DMS79 treated with DMSO at 0.1 percent for 48 hours (cell line): ENCODE data around the gene CPNE6.

Experiments
- DNase-seq: peaks from one replicate; lab custom pipeline; 2025; lab: John Stamatoyannopoulos, UW

Gene CPNE6

GRCh38 chr14:24054646-24055045, 16.7 kb upstream of the CPNE6 start:
- DNase-seq = no peak

- DNase-seq = no peak
Measured at GRCh38 chr14:24055971-24056799, 15.2 kb upstream of the CPNE6 start.

- DNase-seq = no peak
Measured at GRCh38 chr14:24056800-24057184, 14.6 kb upstream of the CPNE6 start.

- DNase-seq = no peak
Measured at GRCh38 chr14:24057271-24057670, 14.1 kb upstream of the CPNE6 start.

- no peak for DNase-seq
Measured at GRCh38 chr14:24057867-24058259, 13.5 kb upstream of the CPNE6 start.

GRCh38 chr14:24058260-24058950, 13.0 kb upstream of the CPNE6 start:
- DNase-seq = peak; percentile 82

- DNase-seq = no peak
Measured at GRCh38 chr14:24058951-24059475, 12.3 kb upstream of the CPNE6 start.

- DNase-seq = no peak
Measured at GRCh38 chr14:24059841-24060388, 11.4 kb upstream of the CPNE6 start.

- no peak for DNase-seq
Measured at GRCh38 chr14:24060443-24060842, 10.9 kb upstream of the CPNE6 start.

- DNase-seq = no peak
Measured at GRCh38 chr14:24060984-24061913, 10.1 kb upstream of the CPNE6 start.

GRCh38 chr14:24062216-24062980, 9.0 kb upstream of the CPNE6 start:
- DNase-seq = no peak

GRCh38 chr14:24063263-24063836, 8.0 kb upstream of the CPNE6 start:
- DNase-seq = no peak

GRCh38 chr14:24064091-24064795, 7.1 kb upstream of the CPNE6 start:
- DNase-seq = no peak

GRCh38 chr14:24064856-24065255, 6.5 kb upstream of the CPNE6 start:
- DNase-seq = no peak

- DNase-seq = no peak
Measured at GRCh38 chr14:24065408-24065807, 6.0 kb upstream of the CPNE6 start.

GRCh38 chr14:24066496-24067132, 4.7 kb upstream of the CPNE6 start:
- no peak for DNase-seq

- DNase-seq = no peak
Measured at GRCh38 chr14:24067133-24068082, 4.0 kb upstream of the CPNE6 start.

GRCh38 chr14:24068711-24069410, 2.5 kb upstream of the CPNE6 start:
- DNase-seq = no peak
